Epithelial cell of esophagus (primary cell): ENCODE results near the gene SPATA2L.
"Not testable (repeated sequence)": the region's sequence is repeated elsewhere in the genome, so short reads cannot be mapped to it uniquely, and the experiment has no call there.

Source experiments
- DNase-seq: peaks from one replicate; pipeline ENCODE4 v3.0.0; 2010; ENCODE audit warnings: low read depth
- H3K4me3 ChIP-seq: 2 replicates; pipeline ENCODE4 v1.5.1; 2011; ENCODE audit warnings: mild to moderate bottlenecking, low read length, control low read depth
- CTCF ChIP-seq: IDR thresholded peaks from 2 replicates; pipeline ENCODE4 v1.5.1; 2011; ENCODE audit warnings: low read depth, mild to moderate bottlenecking, low read length, control low read depth, inconsistent platforms; ENCODE audit not compliant: insufficient read depth; ENCODE audit errors: missing control alignments

The SPATA2L gene

GRCh38 chr16:89707695-89708094 is 6.2 kb upstream of the SPATA2L start:
- no peak for TF ChIP-seq CTCF
- no peak for DNase-seq
- H3K4me3 ChIP-seq: no peak overlapping the region

- H3K4me3 ChIP-seq: no peak overlapping the region
Observed at GRCh38 chr16:89706518-89707260, 5.2 kb upstream of the SPATA2L start.

GRCh38 chr16:89705006-89705405 is 3.5 kb upstream of the SPATA2L start:
- H3K4me3 ChIP-seq: no peak overlapping the region
- DNase-seq: no peak
- TF ChIP-seq CTCF: no peak

More at GRCh38 chr16:89706518-89707260, 5.2 kb upstream of the SPATA2L start:
- no peak for TF ChIP-seq CTCF
- DNase-seq: no peak

GRCh38 chr16:89704281-89704680 is 2.8 kb upstream of the SPATA2L start:
- DNase-seq: no peak
- H3K4me3 ChIP-seq: no peak overlapping the region
- no peak for TF ChIP-seq CTCF

GRCh38 chr16:89700649-89701424 is 668 bp downstream of the SPATA2L start:
- peak overlapping the region; percentile 65 for H3K4me3 ChIP-seq
- DNase-seq: peak; percentile 85
- TF ChIP-seq CTCF: no peak

GRCh38 chr16:89700100-89700648 is 1.3 kb downstream of the SPATA2L start:
- peak; percentile 100 for DNase-seq
- H3K4me3 ChIP-seq: peak overlapping the region; percentile 65
- peak; percentile 75 for TF ChIP-seq CTCF

GRCh38 chr16:89699629-89700099 is 1.8 kb downstream of the SPATA2L start:
- H3K4me3 ChIP-seq, DNase-seq: not testable (repeated sequence)

GRCh38 chr16:89698717-89699116 is 2.8 kb downstream of the SPATA2L start:
- DNase-seq, H3K4me3 ChIP-seq: not testable (repeated sequence)
